T-helper 2 cell treated with Interferon-gamma antibody and Interleukin-4, amounts not matched to agents 5 μg/mL and 100 μg/mL, for 36 hours (primary cell): Measurements from ENCODE around the gene TRMT61A.
"Not testable (repeated sequence)": the region's sequence is repeated elsewhere in the genome, so short reads cannot be mapped to it uniquely, and the experiment has no call there.

ENCODE experiments used
- DNase-seq: peaks from one replicate; pipeline ENCODE4 v3.0.0; 2021; ENCODE audit warnings: low spot score
- H3K27ac Mint-ChIP-seq: one replicate; pipeline ENCODE4 v1.8.0; 2021; ENCODE audit warnings: mild to moderate bottlenecking, mixed read lengths
- H3K27me3 Mint-ChIP-seq: one replicate; pipeline ENCODE4 v1.8.0; 2021; ENCODE audit warnings: low read depth, mixed read lengths
- H3K36me3 Mint-ChIP-seq: one replicate; pipeline ENCODE4 v1.8.0; 2021; ENCODE audit warnings: low read depth, mixed read lengths
- H3K4me1 Mint-ChIP-seq: one replicate; pipeline ENCODE4 v1.8.0; 2021; ENCODE audit warnings: low read depth, mixed read lengths
- H3K4me3 Mint-ChIP-seq: one replicate; pipeline ENCODE4 v1.8.0; 2022; ENCODE audit warnings: mild to moderate bottlenecking, moderate library complexity, mixed read lengths
- H3K9me3 Mint-ChIP-seq: one replicate; pipeline ENCODE4 v1.8.0; 2021; ENCODE audit warnings: mixed read lengths

TRMT61A gene

DNA sequence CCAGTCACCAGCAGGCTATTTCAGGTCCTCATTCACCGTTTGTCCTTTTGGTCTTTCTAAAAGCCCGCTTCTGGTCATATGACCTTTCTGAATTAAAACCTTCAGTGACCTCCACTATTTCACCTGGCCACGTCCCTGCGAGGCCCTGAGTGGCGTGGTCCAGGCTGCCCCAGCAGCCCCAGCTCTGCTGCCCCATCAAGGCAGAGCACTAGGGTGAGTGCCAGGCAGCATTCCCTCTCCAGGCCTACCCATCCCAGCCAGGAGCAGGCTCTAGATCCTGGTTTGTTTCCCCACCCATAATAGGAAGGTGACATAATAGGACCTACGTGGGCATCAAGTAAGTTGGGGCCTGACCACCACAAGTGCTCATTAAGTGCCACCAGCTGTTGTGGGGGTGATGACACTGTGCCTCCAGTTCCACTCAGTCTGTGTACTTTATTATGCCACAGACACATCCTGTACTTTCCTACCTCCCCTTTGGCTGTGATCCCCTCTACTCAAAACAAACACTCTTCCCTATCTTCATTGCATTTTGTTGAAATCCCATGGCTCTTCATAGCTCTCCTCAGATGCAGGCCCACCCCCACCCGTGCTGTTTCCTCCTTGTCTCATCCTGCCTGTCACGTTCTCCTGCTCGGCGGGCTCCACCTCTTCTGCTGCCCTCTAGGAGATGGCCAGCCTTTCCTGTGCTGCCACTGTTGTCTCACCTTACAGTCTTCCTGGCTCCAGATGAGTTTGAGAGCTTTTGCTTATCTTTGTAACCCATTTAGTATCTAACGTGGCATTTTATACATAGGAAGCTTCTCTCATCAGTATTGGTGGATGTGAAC is 27.7 kb upstream of the TRMT61A start:
- H3K36me3 Mint-ChIP-seq: peaks cover 35% of the 10 kb centered on the region
- H3K9me3 Mint-ChIP-seq: no peaks in the 10 kb centered on the region
- H3K4me3 Mint-ChIP-seq: no peak overlapping the region
- no peak for DNase-seq
- H3K27ac Mint-ChIP-seq: no peak overlapping the region
- H3K27me3 Mint-ChIP-seq: no peaks in the 10 kb centered on the region
- peaks cover 6% of the 10 kb centered on the region for H3K4me1 Mint-ChIP-seq

DNA sequence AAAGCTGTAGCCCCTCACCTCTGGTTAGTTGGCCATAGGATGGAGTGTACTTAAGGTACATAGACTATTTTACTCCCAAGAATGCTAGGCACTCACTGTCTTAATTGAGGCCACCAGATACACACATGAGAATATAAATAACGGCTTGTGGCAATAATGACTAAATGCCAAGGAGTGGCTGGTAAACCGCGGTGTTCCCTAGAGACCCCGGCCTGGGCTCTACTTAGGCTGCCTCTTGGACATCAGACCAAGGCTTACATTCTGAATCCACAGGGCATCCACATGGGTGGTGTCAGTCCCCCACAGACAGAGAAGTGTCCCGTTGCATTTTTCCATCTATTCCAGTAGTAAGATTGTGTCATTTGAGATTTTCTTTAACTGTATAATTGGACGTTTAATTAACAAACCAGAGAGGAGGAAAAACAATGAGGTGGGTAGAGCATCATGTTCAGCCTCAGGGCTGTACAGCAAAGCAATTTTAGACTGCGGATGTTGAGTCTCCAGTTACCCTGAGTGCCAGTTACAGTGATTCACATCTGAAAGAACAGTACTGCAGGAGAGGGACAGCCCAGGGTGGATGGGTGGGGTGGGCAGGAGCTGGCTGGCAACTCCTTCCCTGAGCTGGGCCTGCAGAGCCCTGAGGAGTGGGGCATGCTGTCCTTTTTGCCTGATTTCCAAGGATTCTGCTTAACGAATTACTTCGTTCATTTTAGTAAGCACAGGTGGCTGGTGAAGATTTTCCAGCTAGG is 26.9 kb upstream of the TRMT61A start:
- H3K4me1 Mint-ChIP-seq: peaks cover 6% of the 10 kb centered on the region
- no peak overlapping the region for H3K4me3 Mint-ChIP-seq
- H3K27me3 Mint-ChIP-seq: no peaks in the 10 kb centered on the region
- no peak overlapping the region for H3K27ac Mint-ChIP-seq
- no peaks in the 10 kb centered on the region for H3K9me3 Mint-ChIP-seq
- H3K36me3 Mint-ChIP-seq: peaks cover 35% of the 10 kb centered on the region
- DNase-seq: no peak

- Mint-ChIP-seq H3K27ac (no peak overlapping the region), H3K4me3 (no peak overlapping the region), H3K9me3 (no peaks in the 10 kb centered on the region), H3K4me1 (peaks cover 6% of the 10 kb centered on the region), H3K27me3 (no peaks in the 10 kb centered on the region), H3K36me3 (peaks cover 39% of the 10 kb centered on the region)
- DNase-seq: no peak
These were observed 26.1 kb upstream of the TRMT61A start for GRCh38 chr14:103502877-103503276.

DNA sequence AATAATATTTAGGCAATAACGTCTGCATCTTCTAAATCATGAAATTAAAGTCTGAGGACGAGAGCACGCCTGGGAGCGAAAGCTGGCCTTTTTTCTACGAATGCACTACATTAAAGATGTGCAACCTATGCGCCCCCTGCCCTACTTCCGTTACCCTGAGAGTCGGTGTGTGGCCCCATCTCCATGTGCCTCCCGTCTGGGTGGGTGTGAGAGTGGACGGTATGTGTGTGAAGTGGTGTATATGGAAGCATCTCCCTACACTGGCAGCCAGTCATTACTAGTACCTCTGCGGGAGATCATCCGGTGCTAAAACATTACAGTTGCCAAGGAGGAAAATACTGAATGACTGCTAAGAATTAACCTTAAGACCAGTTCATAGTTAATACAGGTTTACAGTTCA is 25.7 kb upstream of the TRMT61A start:
- peaks cover 6% of the 10 kb centered on the region for H3K4me1 Mint-ChIP-seq
- DNase-seq: no peak
- no peak overlapping the region for H3K27ac Mint-ChIP-seq
- H3K36me3 Mint-ChIP-seq: peaks cover 39% of the 10 kb centered on the region
- H3K9me3 Mint-ChIP-seq: no peaks in the 10 kb centered on the region
- no peaks in the 10 kb centered on the region for H3K27me3 Mint-ChIP-seq
- H3K4me3 Mint-ChIP-seq: no peak overlapping the region

GRCh38 chr14:103504991-103505565 is 23.9 kb upstream of the TRMT61A start:
- H3K36me3 Mint-ChIP-seq: peaks cover 35% of the 10 kb centered on the region
- no peak for DNase-seq
- peak overlapping the region; percentile 11 for H3K27ac Mint-ChIP-seq

GRCh38 chr14:103507751-103508150 is 21.2 kb upstream of the TRMT61A start:
- peaks cover 28% of the 10 kb centered on the region for H3K36me3 Mint-ChIP-seq
- no peaks in the 10 kb centered on the region for H3K4me1 Mint-ChIP-seq
- no peak overlapping the region for H3K4me3 Mint-ChIP-seq
- H3K9me3 Mint-ChIP-seq: no peaks in the 10 kb centered on the region
- H3K27ac Mint-ChIP-seq: no peak overlapping the region
- no peaks in the 10 kb centered on the region for H3K27me3 Mint-ChIP-seq
- DNase-seq: no peak

More at GRCh38 chr14:103504991-103505565, 23.9 kb upstream of the TRMT61A start:
- Mint-ChIP-seq H3K9me3 (no peaks in the 10 kb centered on the region), H3K4me1 (peaks cover 3% of the 10 kb centered on the region), H3K4me3 (no peak overlapping the region), H3K27me3 (no peaks in the 10 kb centered on the region)

DNA sequence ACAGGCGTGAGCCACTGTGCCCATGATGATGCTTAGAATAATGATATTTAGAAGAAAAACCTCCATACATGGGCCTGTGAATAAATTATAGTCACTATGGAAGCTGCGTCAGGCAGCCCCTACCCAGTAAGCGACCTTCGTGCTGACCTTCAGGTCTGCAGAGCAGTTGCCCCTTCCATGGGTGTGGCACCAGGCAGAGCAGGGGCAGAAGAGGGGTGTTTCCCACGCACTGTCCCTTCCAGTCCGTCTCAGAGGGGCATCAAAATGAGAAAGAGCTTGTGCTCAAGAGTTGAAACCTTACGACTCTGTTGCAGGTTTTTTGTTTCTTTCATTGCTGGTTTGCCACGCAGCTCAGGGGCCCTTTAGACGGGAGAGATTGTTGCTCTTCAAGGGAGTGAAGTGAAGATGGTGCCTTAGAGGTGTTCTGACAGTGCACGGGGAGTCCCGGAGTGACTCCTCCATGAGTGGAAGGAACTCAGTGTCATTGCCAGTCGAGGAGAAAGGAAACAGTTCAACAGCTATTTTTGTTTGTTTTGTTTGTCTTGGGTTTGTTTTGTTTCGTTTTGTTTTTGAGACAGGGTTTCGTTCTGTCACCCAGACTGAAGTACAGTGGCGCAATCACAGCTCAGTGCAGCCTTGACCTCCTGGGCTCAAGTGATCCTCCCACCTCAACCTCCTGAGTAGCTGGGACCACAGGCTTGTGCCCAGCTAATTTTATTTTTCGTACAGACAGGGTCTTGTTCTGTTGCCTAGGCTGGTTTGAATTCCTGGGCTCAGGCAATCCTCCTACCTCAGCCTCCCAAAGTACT is 20.3 kb upstream of the TRMT61A start:
- Mint-ChIP-seq H3K36me3 (peaks cover 21% of the 10 kb centered on the region), H3K4me3 (no peak overlapping the region), H3K27ac (no peak overlapping the region), H3K9me3 (no peaks in the 10 kb centered on the region), H3K4me1 (no peaks in the 10 kb centered on the region), H3K27me3 (no peaks in the 10 kb centered on the region)
- DNase-seq: no peak

DNA sequence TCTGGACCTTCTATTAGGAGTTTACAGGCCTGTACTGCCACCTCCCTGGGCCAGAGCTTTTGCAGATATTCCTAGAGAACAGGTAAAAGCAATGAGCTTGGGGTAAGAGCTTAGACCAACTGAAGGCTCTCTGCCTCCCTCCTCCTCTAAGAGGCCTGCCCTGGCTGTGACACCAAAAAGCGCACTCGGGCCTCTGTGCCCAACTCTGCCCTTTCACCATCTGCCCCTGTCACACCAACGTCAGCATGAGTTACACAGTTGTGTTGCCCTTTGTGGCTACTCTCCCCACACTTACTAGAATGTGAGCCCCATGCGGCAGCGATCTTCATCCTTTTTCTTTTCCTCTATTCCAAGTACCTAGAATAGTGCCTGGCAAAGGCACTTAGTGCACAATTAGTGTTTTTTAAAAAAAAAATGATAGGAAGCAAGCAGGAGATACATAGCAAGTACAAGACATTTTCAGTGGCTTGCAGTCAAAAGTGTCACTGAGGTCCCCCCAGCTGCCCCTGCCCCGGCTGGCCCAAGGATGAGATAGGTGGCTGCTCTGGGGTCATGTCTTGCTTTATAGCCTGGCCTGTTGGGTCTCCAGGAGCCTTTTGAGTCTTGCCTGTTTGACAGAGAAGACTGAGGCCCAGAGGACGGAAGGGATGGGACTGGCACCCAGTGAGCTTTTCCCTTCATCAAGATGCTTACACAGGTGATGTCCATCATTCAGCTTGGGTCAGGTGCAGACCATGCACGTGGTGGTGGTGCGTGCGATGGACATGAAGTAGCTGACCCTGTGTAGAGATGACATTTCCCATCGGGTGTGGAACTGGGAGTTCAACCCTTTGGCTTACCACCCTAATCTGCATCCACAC is 18.9 kb upstream of the TRMT61A start:
- no peaks in the 10 kb centered on the region for H3K9me3 Mint-ChIP-seq
- peaks cover 11% of the 10 kb centered on the region for H3K36me3 Mint-ChIP-seq
- DNase-seq: no peak
- no peaks in the 10 kb centered on the region for H3K4me1 Mint-ChIP-seq
- no peak overlapping the region for H3K27ac Mint-ChIP-seq
- H3K4me3 Mint-ChIP-seq: no peak overlapping the region
- H3K27me3 Mint-ChIP-seq: no peaks in the 10 kb centered on the region

DNA sequence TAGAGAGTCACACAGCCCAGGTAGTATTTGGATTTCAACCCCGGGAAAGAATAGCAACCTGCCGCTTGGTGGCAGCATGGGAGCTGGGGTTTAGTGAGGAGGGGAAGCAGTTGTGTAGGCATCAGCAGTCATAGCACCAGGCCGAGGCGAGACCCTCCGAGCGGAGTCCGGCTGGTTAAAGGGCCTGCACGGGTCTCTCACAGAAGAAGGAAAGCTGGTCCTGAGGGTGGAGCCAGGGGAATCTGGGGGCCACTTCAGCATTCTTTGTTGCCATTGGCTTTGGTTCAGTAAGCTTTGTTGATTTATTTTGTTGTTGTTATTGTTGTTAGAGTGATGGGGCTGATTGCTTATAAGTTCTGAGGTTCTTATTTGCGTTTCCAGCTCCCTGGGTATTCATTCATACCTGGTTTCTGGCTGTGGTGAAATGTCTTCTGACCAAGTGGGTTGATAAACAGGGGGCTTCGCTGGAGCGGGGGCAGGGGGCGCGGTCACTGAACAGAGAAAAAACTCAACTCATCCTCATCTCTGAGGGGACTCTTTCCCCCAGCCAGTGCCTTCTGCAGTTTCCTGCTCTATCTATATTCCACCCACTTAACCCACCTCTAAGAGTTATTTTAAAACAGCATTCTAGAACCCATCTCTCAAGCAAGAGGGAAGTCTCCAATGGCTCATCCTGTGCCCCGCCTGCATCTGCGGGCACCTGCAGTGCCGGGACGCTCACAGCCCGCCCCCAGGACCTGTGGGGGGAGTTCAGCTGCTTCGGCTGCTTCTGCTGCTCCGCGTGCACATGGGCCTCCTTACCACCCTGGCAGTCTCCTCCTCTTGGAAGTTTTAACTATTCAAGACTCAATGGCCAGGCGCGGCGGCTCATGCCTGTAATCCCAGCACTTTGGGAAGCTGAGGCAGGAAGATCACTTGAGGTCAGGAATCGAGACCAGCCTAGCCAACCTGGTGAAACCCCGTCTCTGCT is 18.0 kb upstream of the TRMT61A start:
- no peaks in the 10 kb centered on the region for H3K4me1 Mint-ChIP-seq
- no peak for DNase-seq
- no peak overlapping the region for H3K27ac Mint-ChIP-seq
- H3K36me3 Mint-ChIP-seq: peaks cover 7% of the 10 kb centered on the region
- H3K4me3 Mint-ChIP-seq: no peak overlapping the region
- H3K27me3 Mint-ChIP-seq: no peaks in the 10 kb centered on the region
- H3K9me3 Mint-ChIP-seq: no peaks in the 10 kb centered on the region

GRCh38 chr14:103512180-103512579 is 16.8 kb upstream of the TRMT61A start:
- not testable (repeated sequence) for H3K4me3 Mint-ChIP-seq, DNase-seq, H3K27me3 Mint-ChIP-seq, H3K36me3 Mint-ChIP-seq, H3K9me3 Mint-ChIP-seq, H3K4me1 Mint-ChIP-seq, H3K27ac Mint-ChIP-seq

- Mint-ChIP-seq H3K27me3 (no peaks in the 10 kb centered on the region), H3K4me3 (no peak overlapping the region), H3K9me3 (no peaks in the 10 kb centered on the region), H3K4me1 (no peaks in the 10 kb centered on the region), H3K27ac (no peak overlapping the region), H3K36me3 (peaks cover 3% of the 10 kb centered on the region)
- no peak for DNase-seq
These were observed 16.0 kb upstream of the TRMT61A start for GRCh38 chr14:103512701-103513611.
